ENCODE measurements around the gene NUP210L.

The NUP210L gene

DNA sequence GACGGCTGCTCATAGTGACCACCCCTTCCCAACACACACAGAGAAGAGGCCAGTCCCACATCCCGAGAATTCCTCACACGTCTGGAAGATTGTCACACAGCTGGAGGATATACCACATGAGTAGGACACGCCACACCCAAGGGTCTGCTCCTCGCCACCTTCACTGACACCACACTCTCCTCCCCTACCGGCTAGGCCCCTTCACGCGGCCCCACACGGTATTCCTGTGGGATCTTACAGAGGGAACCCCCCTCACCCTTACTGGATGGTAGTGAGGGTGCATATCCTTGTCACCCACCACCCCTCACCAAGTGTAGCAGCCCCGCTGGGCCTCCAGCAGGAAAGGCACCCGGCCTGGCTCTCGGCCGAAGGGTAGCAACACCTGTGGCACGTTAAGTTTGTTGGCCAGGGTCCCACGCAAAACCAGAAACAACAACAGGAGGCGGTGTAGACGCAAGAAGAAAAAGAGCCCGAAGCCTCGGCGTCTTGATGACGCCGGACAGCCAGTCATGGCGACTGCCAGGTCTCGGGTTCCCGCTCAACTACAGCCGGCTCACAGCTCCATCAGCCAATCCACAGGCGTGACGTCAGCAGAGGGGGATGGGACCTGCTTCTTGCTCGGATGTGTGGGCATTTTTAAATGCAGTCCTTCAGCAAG, at the start of gene NUP210L:
TSS of gene NUP210L (minus strand) at position 540 of the 658 bp plus-strand sequence.
- no peak for DNase-seq (ENCODE audit: extremely low spot score)
- ChIA-PET POLR2A (no interaction called here), CTCF (interaction anchor here (1.0 kb wide), 1 partner anchor 9 kb away, joined by 3 read pairs; no protein-coding TSS in a partner anchor)
- no peak for TF ChIP-seq L3MBTL2 (conservative IDR thresholded peaks at IDR 0.05)
- no peak for TF ChIP-seq HDGF (IDR thresholded peaks at IDR 0.05; ENCODE audit: borderline replicate concordance)

DNA sequence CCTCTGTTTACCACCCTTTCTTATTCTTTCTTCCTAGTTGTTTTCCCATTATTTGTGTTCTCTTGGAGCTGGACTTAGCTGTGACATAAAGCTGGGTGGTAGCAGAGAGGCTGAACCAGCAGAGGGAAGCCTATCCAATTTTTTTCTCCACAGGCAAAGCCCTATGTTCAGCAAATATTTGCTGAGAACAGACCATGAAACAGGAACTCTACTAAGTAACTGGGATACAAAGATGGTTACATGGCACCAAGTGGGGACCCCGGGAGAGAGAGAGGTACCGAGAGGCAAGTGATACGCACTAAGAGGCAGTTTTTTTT, 44.6 kb upstream of the NUP210L start:
- TF ChIP-seq, protein P1, sequence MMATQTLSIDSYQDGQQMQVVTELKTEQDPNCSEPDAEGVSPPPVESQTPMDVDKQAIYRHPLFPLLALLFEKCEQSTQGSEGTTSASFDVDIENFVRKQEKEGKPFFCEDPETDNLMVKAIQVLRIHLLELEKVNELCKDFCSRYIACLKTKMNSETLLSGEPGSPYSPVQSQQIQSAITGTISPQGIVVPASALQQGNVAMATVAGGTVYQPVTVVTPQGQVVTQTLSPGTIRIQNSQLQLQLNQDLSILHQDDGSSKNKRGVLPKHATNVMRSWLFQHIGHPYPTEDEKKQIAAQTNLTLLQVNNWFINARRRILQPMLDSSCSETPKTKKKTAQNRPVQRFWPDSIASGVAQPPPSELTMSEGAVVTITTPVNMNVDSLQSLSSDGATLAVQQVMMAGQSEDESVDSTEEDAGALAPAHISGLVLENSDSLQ (IDR thresholded peaks at IDR 0.05) = no peak
- TF ChIP-seq L3MBTL2 (conservative IDR thresholded peaks at IDR 0.05) (no peak), SP1 (IDR thresholded peaks at IDR 0.05) (no peak), FOXM1 (IDR thresholded peaks at IDR 0.05; ENCODE audit: borderline replicate concordance) (no peak), LEF1 (IDR thresholded peaks at IDR 0.05; ENCODE audit: borderline replicate concordance) (no peak), NFRKB (IDR thresholded peaks at IDR 0.05) (no peak), BHLHE40 (IDR thresholded peaks at IDR 0.05; ENCODE audit: borderline replicate concordance) (no peak), ELF4 (IDR thresholded peaks at IDR 0.05) (no peak), TARDBP (IDR thresholded peaks at IDR 0.05) (no peak), HDGF (IDR thresholded peaks at IDR 0.05; ENCODE audit: borderline replicate concordance) (no peak), CTBP1 (IDR thresholded peaks at IDR 0.05; ENCODE audit: borderline replicate concordance) (no peak), ZNF384 (IDR thresholded peaks at IDR 0.05) (no peak), ARNT (IDR thresholded peaks at IDR 0.05) (no peak), FOXK2 (IDR thresholded peaks at IDR 0.05) (no peak), FOXA1 (IDR thresholded peaks at IDR 0.05) (no peak), SUZ12 (IDR thresholded peaks at IDR 0.05) (no peak)
- ChIA-PET CTCF (interaction anchor here (0.6 to 1.5 kb wide), 10 partner anchors 9 to 135 kb away, joined by 3 to 7 read pairs (median 3); no protein-coding TSS in a partner anchor), POLR2A (interaction anchor here (0.9 to 1.4 kb wide), 4 partner anchors 11 to 21 kb away, joined by 3 to 12 read pairs (median 5); partner anchors contain the start of gene UBAP2L)
- no peak for DNase-seq (ENCODE audit: extremely low spot score)

- peak; percentile 67 for DNase-seq (ENCODE audit: extremely low spot score)
- ChIA-PET CTCF (interaction anchor here (0.5 to 1.5 kb wide), 11 partner anchors 8 to 136 kb away, joined by 3 to 7 read pairs (median 3); no protein-coding TSS in a partner anchor), POLR2A (interaction anchor here (0.9 to 1.4 kb wide), 4 partner anchors 12 to 21 kb away, joined by 3 to 12 read pairs (median 5); partner anchors contain the start of gene UBAP2L)
- no peak for TF ChIP-seq BHLHE40 (IDR thresholded peaks at IDR 0.05; ENCODE audit: borderline replicate concordance)
- TF ChIP-seq, protein P1 (IDR thresholded peaks at IDR 0.05) = peak; percentile 30; the same call in 1 of the 2 replicates
Measured at GRCh38 chr1:154198756-154199562, 44.1 kb upstream of the NUP210L start.

DNA sequence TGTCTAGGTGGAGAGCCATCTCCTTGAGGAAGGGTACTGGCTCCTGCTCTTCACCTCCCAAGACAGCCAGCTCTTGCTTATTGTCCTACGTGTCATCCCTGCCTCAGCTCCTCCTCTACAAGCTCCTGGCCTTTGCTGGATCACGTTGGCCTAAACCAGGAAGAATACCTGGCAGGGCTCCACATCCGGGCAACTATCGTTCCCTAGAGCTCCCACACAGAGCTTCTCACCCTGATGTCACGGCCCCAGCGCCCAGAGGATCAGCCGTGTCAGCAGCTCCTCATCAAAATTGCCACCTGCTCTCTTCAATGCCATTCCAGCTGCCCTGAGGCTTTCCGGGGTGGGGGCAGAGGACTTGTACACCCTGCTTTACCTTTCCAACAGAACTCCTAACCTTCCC, 38.9 kb upstream of the NUP210L start:
- DNase-seq (ENCODE audit: extremely low spot score) = no peak
- ChIA-PET CTCF (interaction anchor here (4.0 kb wide), 1 partner anchor 79 kb away, joined by 16 read pairs; the partner anchor contains the start of gene HAX1), POLR2A (interaction anchor here (0.8 to 1.9 kb wide), 4 partner anchors 9 to 216 kb away, joined by 3 to 6 read pairs (median 4); partner anchors contain the start of genes JTB, RPS27 and UBAP2L)
- no peak for TF ChIP-seq BHLHE40 (IDR thresholded peaks at IDR 0.05; ENCODE audit: borderline replicate concordance)
- TF ChIP-seq L3MBTL2 (conservative IDR thresholded peaks at IDR 0.05) = no peak
- TF ChIP-seq FOXA1 (IDR thresholded peaks at IDR 0.05) = no peak
- TF ChIP-seq ARNT (IDR thresholded peaks at IDR 0.05) = no peak
- TF ChIP-seq FOXM1 (IDR thresholded peaks at IDR 0.05; ENCODE audit: borderline replicate concordance) = no peak
- no peak for TF ChIP-seq ELF4 (IDR thresholded peaks at IDR 0.05)
- no peak for TF ChIP-seq SUZ12 (IDR thresholded peaks at IDR 0.05)
- no peak for TF ChIP-seq ZNF384 (IDR thresholded peaks at IDR 0.05)
- no peak for TF ChIP-seq NFRKB (IDR thresholded peaks at IDR 0.05)
- no peak for TF ChIP-seq TARDBP (IDR thresholded peaks at IDR 0.05)
- TF ChIP-seq SP1 (IDR thresholded peaks at IDR 0.05) = no peak
- TF ChIP-seq HDGF (IDR thresholded peaks at IDR 0.05; ENCODE audit: borderline replicate concordance) = no peak

DNA sequence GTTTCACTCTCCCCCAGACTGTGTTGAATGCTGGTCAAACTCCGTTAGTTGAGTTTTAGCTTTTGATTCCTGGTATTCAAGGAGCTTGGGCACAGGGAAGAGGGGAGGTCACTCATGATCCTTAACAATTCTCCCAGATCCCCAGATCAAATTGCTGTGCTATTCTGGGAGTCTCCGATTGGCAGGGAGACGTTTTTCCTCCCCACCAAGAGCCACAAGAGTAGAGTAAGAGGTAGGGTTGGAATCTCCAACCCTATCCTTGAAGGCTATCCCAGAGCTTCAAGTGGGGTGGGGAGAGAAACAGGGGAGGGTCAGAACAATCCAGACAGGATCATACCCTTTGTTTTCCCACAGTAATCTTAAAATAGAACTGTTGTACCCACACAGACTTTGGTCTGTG, 37.6 kb upstream of the NUP210L start:
- CTCF ChIA-PET = interaction anchor here (0.5 to 4.0 kb wide), 5 partner anchors 9 to 312 kb away, joined by 3 to 16 read pairs (median 4); partner anchors contain the start of gene HAX1
- POLR2A ChIA-PET = interaction anchor here (0.8 to 1.7 kb wide), 4 partner anchors 10 to 215 kb away, joined by 3 to 7 read pairs (median 5); partner anchors contain the start of genes JTB, RPS27 and UBAP2L
- no peak for TF ChIP-seq FOXK2 (IDR thresholded peaks at IDR 0.05)
- no peak for TF ChIP-seq BHLHE40 (IDR thresholded peaks at IDR 0.05; ENCODE audit: borderline replicate concordance)
- TF ChIP-seq ARNT (IDR thresholded peaks at IDR 0.05) = no peak
- TF ChIP-seq ELF4 (IDR thresholded peaks at IDR 0.05) = no peak
- no peak for TF ChIP-seq ZNF384 (IDR thresholded peaks at IDR 0.05)
- TF ChIP-seq CTBP1 (IDR thresholded peaks at IDR 0.05; ENCODE audit: borderline replicate concordance) = no peak
- TF ChIP-seq TARDBP (IDR thresholded peaks at IDR 0.05) = no peak
- TF ChIP-seq, protein P1 (IDR thresholded peaks at IDR 0.05) = no peak
- no peak for TF ChIP-seq NFRKB (IDR thresholded peaks at IDR 0.05)
- no peak for TF ChIP-seq FOXA1 (IDR thresholded peaks at IDR 0.05)
- TF ChIP-seq SP1 (IDR thresholded peaks at IDR 0.05) = no peak
- TF ChIP-seq L3MBTL2 (conservative IDR thresholded peaks at IDR 0.05) = no peak
- TF ChIP-seq LEF1 (IDR thresholded peaks at IDR 0.05; ENCODE audit: borderline replicate concordance) = no peak
- no peak for TF ChIP-seq SUZ12 (IDR thresholded peaks at IDR 0.05)
- no peak for TF ChIP-seq FOXM1 (IDR thresholded peaks at IDR 0.05; ENCODE audit: borderline replicate concordance)
- no peak for DNase-seq (ENCODE audit: extremely low spot score)

Data from HEK293T (cell line).